ENCODE measurements around the gene P3H4. TPM values are rescaled to one million over a fixed set of nuclear protein-coding genes. Genes with fewer than 3 reads are reported as not detected.
A peak's percentile ranks its signal among the peaks of the same experiment; 100 is the strongest.

P3H4 gene
- total RNA-seq, 2 donors from 2014 or later = 3.4 to 3.8 TPM

GRCh38 chr17:41812381-41813151 is 817 bp upstream of the P3H4 start, which contains the start of gene FKBP10:
Gene FKBP10, plus strand, starts transcription at chr17:41813004. Its CDS starts 31 bp downstream, at chr17:41813035.
- H3K27ac Mint-ChIP-seq = peak within 1 kb of the TSS; percentile 29
- peaks cover 32% of the 10 kb centered on the region for H3K4me1 Mint-ChIP-seq (ENCODE audit: low read depth)
- H3K36me3 Mint-ChIP-seq (ENCODE audit: insufficient read depth in 2 of 2) = peaks cover 0 to 2% of the 10 kb centered on the region in 2 donors
- peak within 1 kb of the TSS; percentile 98 to 99 for H3K4me3 Mint-ChIP-seq
- no peaks in the 10 kb centered on the region for H3K9me3 Mint-ChIP-seq
- peaks cover 12% of the 10 kb centered on the region for H3K27me3 Mint-ChIP-seq (ENCODE audit: low read depth)
- ATAC-seq (replicated peaks in 1 of 2) (peak; percentile 14 to 20), DNase-seq (peak; percentile 54 to 58)

- peak overlapping the region; percentile 98 to 99 for H3K4me3 Mint-ChIP-seq
- H3K36me3 Mint-ChIP-seq (ENCODE audit: insufficient read depth in 2 of 2) = peaks cover 0 to 2% of the 10 kb centered on the region in 2 donors
- DNase-seq (no peak), ATAC-seq (replicated peaks in 1 of 2) (peak; percentile 38 to 40)
- H3K9me3 Mint-ChIP-seq = no peaks in the 10 kb centered on the region
- no peak overlapping the region for H3K27ac Mint-ChIP-seq
- peaks cover 32% of the 10 kb centered on the region for H3K4me1 Mint-ChIP-seq (ENCODE audit: low read depth)
- peaks cover 12% of the 10 kb centered on the region for H3K27me3 Mint-ChIP-seq (ENCODE audit: low read depth)
Measured at GRCh38 chr17:41810659-41811548, 845 bp downstream of the P3H4 start.

- H3K27me3 Mint-ChIP-seq (ENCODE audit: low read depth) = peaks cover 6% of the 10 kb centered on the region
- H3K27ac Mint-ChIP-seq = no peak overlapping the region
- peaks cover 0 to 2% of the 10 kb centered on the region in 2 donors for H3K36me3 Mint-ChIP-seq (ENCODE audit: insufficient read depth in 2 of 2)
- no peak overlapping the region for H3K4me3 Mint-ChIP-seq
- DNase-seq = no peak
- no peaks in the 10 kb centered on the region for H3K9me3 Mint-ChIP-seq
- ATAC-seq (replicated peaks in 1 of 2) = no peak
- H3K4me1 Mint-ChIP-seq (ENCODE audit: low read depth) = peaks cover 21% of the 10 kb centered on the region
Measured at GRCh38 chr17:41806685-41807445, 4.9 kb downstream of the P3H4 start.

- ATAC-seq (replicated peaks in 1 of 2) (no peak), DNase-seq (no peak)
- Mint-ChIP-seq H3K9me3 (no peaks in the 10 kb centered on the region), H3K36me3 (ENCODE audit: insufficient read depth in 2 of 2) (no peaks in the 10 kb centered on the region), H3K4me3 (no peak overlapping the region), H3K27ac (no peak overlapping the region), H3K4me1 (ENCODE audit: low read depth) (peaks cover 5% of the 10 kb centered on the region), H3K27me3 (ENCODE audit: low read depth) (no peaks in the 10 kb centered on the region)
Measured at GRCh38 chr17:41803049-41804020, 8.4 kb downstream of the P3H4 start.

- Mint-ChIP-seq H3K27ac (no peak overlapping the region), H3K9me3 (no peaks in the 10 kb centered on the region), H3K27me3 (ENCODE audit: low read depth) (no peaks in the 10 kb centered on the region), H3K4me1 (ENCODE audit: low read depth) (peaks cover 5% of the 10 kb centered on the region), H3K36me3 (ENCODE audit: insufficient read depth in 2 of 2) (no peaks in the 10 kb centered on the region), H3K4me3 (no peak overlapping the region)
- DNase-seq (peak; percentile 74 to 81), ATAC-seq (replicated peaks in 1 of 2) (peak; percentile 81 to 86)
Measured at GRCh38 chr17:41801374-41802271, 10.1 kb downstream of the P3H4 start.

- ATAC-seq (replicated peaks in 1 of 2) (peak; percentile 7 to 28), DNase-seq (no peak)
- no peak overlapping the region for H3K4me3 Mint-ChIP-seq
- H3K27me3 Mint-ChIP-seq (ENCODE audit: low read depth) = no peaks in the 10 kb centered on the region
- no peaks in the 10 kb centered on the region for H3K36me3 Mint-ChIP-seq (ENCODE audit: insufficient read depth in 2 of 2)
- peaks cover 5% of the 10 kb centered on the region for H3K4me1 Mint-ChIP-seq (ENCODE audit: low read depth)
- H3K9me3 Mint-ChIP-seq = no peaks in the 10 kb centered on the region
- no peak overlapping the region for H3K27ac Mint-ChIP-seq
Measured at GRCh38 chr17:41800601-41801373, 11.0 kb downstream of the P3H4 start.

- H3K4me3 Mint-ChIP-seq = no peak overlapping the region
- DNase-seq = no peak
- H3K27ac Mint-ChIP-seq = no peak overlapping the region
- no peaks in the 10 kb centered on the region for H3K36me3 Mint-ChIP-seq (ENCODE audit: insufficient read depth in 2 of 2)
- no peak for ATAC-seq (replicated peaks in 1 of 2)
- peaks cover 5% of the 10 kb centered on the region for H3K4me1 Mint-ChIP-seq (ENCODE audit: low read depth)
- no peaks in the 10 kb centered on the region for H3K9me3 Mint-ChIP-seq
- H3K27me3 Mint-ChIP-seq (ENCODE audit: low read depth) = no peaks in the 10 kb centered on the region
Measured at GRCh38 chr17:41799366-41799765, 12.4 kb downstream of the P3H4 start.

- Mint-ChIP-seq H3K9me3 (no peaks in the 10 kb centered on the region), H3K4me1 (ENCODE audit: low read depth) (peaks cover 9% of the 10 kb centered on the region), H3K27ac (no peak overlapping the region), H3K27me3 (ENCODE audit: low read depth) (no peaks in the 10 kb centered on the region), H3K36me3 (ENCODE audit: insufficient read depth in 2 of 2) (no peaks in the 10 kb centered on the region), H3K4me3 (no peak overlapping the region)
- DNase-seq (no peak), ATAC-seq (replicated peaks in 1 of 2) (no peak)
Measured at GRCh38 chr17:41797377-41797776, 14.4 kb downstream of the P3H4 start.

GRCh38 chr17:41796121-41796895 is 15.4 kb downstream of the P3H4 start:
- DNase-seq = no peak
- no peak overlapping the region for H3K27ac Mint-ChIP-seq
- H3K9me3 Mint-ChIP-seq = no peaks in the 10 kb centered on the region
- ATAC-seq (replicated peaks in 1 of 2) = no peak
- H3K36me3 Mint-ChIP-seq (ENCODE audit: insufficient read depth in 2 of 2) = no peaks in the 10 kb centered on the region
- peaks cover 4% of the 10 kb centered on the region for H3K4me1 Mint-ChIP-seq (ENCODE audit: low read depth)
- H3K4me3 Mint-ChIP-seq = no peak overlapping the region
- no peaks in the 10 kb centered on the region for H3K27me3 Mint-ChIP-seq (ENCODE audit: low read depth)

GRCh38 chr17:41794540-41794975 is 17.2 kb downstream of the P3H4 start:
- Mint-ChIP-seq H3K4me1 (ENCODE audit: low read depth) (peaks cover 4% of the 10 kb centered on the region), H3K27me3 (ENCODE audit: low read depth) (no peaks in the 10 kb centered on the region), H3K36me3 (ENCODE audit: insufficient read depth in 2 of 2) (no peaks in the 10 kb centered on the region), H3K27ac (no peak overlapping the region), H3K9me3 (no peaks in the 10 kb centered on the region), H3K4me3 (no peak overlapping the region)
- no peak for ATAC-seq (replicated peaks in 1 of 2)
- no peak for DNase-seq
